Measurements from ENCODE around the gene CLC. TPM values are rescaled to one million over a fixed set of nuclear protein-coding genes. Genes with fewer than 3 reads are reported as not detected.

The CLC gene
- total and polyA plus RNA-seq, 2 of the 13 experiments (the other 11 are each of a cell fraction or from before 2014, with no cell fraction given), result not detected

- TF ChIP-seq ZNF513 (CRISPR knock-in tag; conservative IDR thresholded peaks at IDR 0.05) (no peak), JUN (CRISPR knock-in tag; IDR thresholded peaks at IDR 0.05) (no peak), MEF2D (CRISPR knock-in tag; IDR thresholded peaks at IDR 0.05) (peak; percentile 89), TFE3 (CRISPR knock-in tag; IDR thresholded peaks at IDR 0.05) (no peak), DPF2 (CRISPR knock-in tag; IDR thresholded peaks at IDR 0.05; ENCODE audit: borderline replicate concordance, low read depth) (0 out of 2 replicates have a peak, but pooled peaks have one; percentile 24), MAX (IDR thresholded peaks at IDR 0.05) (no peak), ZNF207 (IDR thresholded peaks at IDR 0.05; ENCODE audit: borderline replicate concordance) (no peak), THAP8 (CRISPR knock-in tag; IDR thresholded peaks at IDR 0.05; ENCODE audit: borderline replicate concordance) (no peak), SOX13 (IDR thresholded peaks at IDR 0.05) (no peak), SOX13 (CRISPR knock-in tag; conservative IDR thresholded peaks at IDR 0.05 in 1 of 2, IDR thresholded peaks at IDR 0.05 in 1 of 2) (peak in 1 of 2 experiments; percentile 54; a peak in 1 of 4 replicates), RXRB (CRISPR knock-in tag; IDR thresholded peaks at IDR 0.05; ENCODE audit: borderline replicate concordance) (peak; percentile 66), TERF1 (CRISPR knock-in tag; IDR thresholded peaks at IDR 0.05) (no peak), RCOR2 (CRISPR knock-in tag; IDR thresholded peaks at IDR 0.05) (no peak)
Observed at GRCh38 chr19:39695759-39696158, 42.1 kb downstream of the CLC start (continued).
